ENCODE measurements around the gene EIF4B.
A peak's percentile ranks its signal among the peaks of the same experiment; 100 is the strongest.
"Not testable (repeated sequence)": the region's sequence is repeated elsewhere in the genome, so short reads cannot be mapped to it uniquely, and the experiment has no call there.

Gene EIF4B

DNA sequence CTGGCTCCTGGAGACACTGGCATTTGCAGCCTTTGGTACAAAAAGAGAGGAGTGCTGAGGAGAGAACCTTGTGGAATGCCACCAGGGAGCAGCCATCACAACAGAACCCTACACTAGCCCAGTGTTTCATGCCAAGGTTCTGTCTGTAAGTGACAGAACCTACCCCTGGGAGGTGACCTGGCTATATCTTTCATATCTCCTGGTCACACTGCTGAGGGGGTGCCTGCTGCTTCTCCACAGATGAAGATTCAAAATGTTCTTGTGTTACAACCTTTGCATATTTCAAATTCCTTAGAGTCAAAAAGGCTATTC, 12.7 kb upstream of the EIF4B start:
- DNase-seq (ENCODE audit: low read depth, low spot score) = no peak

DNA sequence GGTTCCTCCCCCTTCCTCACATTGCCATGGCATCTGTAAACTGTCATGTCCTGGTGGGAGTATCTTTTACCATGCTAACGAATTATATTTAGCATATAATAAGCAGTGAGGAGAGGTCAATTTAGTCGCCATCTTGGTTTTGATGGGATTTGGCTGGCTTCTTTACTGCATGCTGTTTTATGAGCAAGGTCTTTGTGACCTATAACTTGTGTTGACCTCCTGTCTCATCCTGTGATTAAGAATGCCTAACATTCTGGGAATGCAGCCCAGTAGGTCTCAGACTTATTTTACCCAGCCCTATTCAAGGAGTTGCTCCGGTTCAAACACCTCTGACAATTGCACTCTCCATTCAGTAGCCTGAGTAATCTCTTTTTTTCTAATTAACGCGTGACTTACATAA, 2.1 kb upstream of the EIF4B start:
- DNase-seq (ENCODE audit: low read depth, low spot score) = no peak

DNA sequence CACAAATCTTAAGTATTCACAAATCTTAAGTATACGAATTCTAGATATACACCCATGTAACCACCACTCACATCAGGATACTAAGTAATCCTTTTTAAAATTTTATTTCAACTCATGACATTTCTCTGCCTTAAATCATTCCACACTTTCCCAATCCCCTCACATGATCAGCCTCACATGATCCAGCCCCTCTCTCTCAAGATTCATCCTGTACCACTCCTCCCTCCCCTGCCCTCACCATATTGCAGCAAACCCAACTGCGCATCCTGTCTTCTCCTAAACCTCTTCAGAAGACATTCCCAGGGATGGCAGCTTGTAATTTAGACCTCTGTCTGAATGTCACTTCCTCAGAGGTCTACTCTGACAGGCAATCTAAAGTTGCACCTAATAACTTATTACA, 1.7 kb upstream of the EIF4B start:
- DNase-seq (ENCODE audit: low read depth, low spot score) = no peak

DNA sequence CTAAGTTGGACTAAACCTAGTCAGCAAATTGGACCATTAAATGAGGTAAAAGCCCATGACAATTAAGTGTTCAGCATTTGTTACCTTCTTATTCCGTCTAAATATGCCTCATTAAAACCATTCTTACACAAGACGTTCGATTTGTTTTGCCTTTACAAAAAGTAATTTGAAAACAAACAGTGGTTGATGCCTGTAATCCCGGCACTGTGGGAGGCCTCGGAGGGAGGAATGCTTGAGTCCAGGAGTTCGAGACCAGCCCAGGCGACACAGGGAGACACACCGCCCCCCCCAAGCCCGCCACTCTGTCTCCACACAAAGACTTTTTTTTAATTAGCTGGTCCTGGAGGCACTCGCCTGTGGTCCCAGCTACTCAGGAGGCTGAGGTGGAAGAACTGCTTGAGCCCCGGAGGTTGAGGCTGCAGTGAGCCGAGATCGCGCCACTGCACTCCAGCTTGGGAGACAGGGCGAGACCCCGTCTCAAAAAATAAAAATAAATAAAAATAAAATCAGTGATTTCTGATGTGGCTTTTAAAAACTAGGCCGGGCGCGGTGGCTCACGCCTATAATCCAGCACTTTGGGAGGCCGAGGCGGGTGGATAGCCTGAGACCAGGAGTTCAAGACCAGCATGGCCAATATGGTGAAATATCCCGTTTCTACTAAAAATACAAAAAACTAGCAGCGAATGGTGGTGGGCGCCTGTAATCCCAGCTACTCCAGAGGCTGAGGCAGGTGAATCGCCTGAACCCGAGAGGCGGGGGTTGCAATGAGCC, 856 bp upstream of the EIF4B start:
- DNase-seq (ENCODE audit: low read depth, low spot score) = no peak

DNA sequence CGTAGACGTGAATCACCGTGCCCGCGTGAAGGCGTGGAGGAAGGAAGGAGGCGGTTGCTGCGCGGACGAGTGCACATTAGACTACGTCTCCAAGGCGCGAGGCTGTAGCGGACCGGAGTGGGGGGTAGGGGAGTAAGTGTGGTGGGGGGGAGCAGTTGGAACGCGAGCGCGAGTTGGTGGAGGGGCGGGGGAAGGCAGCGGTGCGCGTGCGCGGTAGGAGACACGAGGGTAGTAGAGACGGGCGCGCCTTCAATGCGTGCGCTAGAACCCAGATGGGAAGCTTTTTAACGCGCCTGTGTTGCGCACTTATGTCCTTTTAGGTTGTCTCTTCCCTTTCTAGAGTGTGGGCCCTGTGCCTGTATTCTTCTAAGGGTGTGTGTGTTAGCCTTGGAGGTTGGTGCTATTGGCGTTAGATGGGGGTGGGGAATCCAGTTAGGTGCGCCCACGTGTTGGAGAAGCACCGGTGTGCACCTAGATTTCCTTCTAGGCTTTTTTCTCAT, 604 bp downstream of the EIF4B start:
- DNase-seq (ENCODE audit: low read depth, low spot score) = peak; percentile 54

DNA sequence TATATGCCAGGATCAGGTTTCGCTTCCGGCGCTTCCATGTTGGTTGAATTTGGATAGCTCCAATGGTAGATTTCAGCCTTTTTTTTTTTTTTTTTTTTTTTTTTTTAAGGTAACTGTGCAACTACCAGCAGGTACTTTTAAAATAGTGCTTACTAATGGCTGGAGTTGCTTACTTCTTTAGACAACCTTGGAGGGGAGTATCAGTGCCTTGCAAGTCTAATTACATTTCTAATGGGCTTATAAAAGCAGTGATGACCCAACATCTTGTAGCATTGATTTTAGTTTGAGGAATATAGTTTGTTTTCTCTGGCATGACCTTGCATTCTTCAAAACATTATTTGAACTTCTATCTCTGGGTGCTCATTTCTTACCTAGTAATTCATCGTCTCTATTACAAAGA, 1.1 kb downstream of the EIF4B start:
- DNase-seq (ENCODE audit: low read depth, low spot score) = no peak

DNA sequence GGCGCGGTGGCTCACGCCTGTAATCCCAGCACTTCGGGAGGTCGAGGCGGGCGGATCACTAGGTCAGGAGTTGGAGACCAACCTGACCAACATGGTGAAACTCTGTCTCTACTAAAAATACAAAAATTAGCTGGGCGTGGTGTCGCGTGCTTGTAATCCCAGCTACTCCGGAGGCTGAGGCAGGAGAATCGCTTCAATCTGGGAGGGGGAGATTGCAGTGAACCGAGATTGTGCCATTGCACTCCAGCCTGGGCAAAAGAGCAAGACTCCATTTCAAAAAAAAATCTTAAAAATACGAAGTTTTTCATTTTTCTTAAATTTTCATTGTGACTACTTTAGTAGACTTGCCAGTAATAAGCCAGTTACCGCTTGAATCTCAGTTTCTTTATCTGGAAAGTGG, 2.5 kb downstream of the EIF4B start:
- DNase-seq (ENCODE audit: low read depth, low spot score) = not testable (repeated sequence)

DNA sequence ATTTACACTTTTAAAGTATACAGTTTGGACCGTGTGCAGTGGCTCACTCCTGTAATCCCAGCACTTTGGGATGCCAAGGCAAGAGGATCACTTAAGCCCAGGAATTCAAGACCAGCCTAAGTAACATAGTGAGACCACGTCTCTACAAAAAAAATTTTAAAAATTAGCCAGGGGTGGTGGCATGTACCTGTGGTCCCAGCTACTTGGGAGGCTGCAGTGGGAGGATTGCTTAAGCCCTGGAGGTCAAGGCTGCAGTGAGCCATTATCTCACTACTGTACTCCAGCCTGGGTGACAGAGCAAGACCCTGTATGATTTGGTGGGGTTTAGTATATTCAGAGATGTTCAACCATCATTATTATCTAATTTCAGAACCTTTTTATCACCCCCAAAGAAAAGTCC, 4.7 kb downstream of the EIF4B start:
- no peak for DNase-seq (ENCODE audit: low read depth, low spot score)

DNA sequence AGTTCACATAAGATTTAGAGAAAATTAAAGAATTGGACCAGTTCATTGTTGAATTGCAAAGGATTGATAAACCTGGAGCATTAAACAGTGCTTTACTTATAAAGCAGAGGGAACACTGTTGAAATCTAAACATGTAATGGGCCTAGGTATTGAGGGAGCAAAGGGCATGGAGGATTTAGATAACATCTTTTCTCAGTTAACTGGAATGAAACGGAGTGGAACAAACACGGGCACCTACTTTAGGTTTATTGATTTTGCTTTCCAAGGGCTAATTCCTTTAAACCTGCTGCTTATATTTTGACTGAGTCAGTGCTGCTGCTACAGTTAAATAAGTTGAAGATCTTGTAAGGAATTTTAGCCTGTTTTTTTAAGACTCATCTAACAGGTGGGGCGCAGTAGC, 5.6 kb downstream of the EIF4B start:
- no peak for DNase-seq (ENCODE audit: low read depth, low spot score)

DNA sequence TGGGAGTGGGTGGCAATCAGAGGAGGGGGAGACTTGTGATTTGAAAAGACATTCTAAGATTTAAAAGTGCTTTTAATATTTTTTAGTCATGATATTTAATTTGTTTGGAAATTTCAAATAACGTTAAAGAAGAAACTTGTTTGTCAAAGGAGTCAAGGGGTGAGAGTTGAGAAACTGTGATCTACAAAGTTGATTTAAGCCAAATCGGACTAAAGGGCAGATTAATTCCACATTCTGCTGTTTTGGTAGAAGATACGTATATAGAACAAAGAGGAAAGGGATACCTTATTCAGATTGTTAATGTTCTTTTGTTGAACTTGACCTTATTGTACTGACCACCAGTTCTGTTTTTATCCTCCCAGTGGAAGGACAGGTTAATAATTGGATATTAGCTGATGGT, 6.7 kb downstream of the EIF4B start:
- DNase-seq (ENCODE audit: low read depth, low spot score) = no peak

DNA sequence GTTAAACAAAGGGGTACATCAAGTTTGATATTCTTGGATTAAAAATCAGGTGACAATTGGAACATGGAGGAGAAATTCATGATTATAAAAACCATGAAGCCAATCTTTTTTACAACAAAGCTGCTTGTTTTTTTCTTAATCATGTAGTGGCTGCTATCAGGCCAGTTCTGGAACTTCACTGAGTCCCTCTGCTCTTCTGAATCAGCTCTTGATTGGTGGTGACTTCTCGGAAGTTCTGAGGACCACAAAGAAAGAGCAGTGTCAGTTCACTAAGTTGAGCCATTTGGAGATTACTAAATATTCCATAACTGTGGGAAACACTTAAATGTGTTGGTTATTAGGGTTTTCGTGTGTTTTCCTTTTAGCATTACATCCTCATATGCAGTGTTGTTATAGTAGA, 8.5 kb downstream of the EIF4B start:
- no peak for DNase-seq (ENCODE audit: low read depth, low spot score)

DNA sequence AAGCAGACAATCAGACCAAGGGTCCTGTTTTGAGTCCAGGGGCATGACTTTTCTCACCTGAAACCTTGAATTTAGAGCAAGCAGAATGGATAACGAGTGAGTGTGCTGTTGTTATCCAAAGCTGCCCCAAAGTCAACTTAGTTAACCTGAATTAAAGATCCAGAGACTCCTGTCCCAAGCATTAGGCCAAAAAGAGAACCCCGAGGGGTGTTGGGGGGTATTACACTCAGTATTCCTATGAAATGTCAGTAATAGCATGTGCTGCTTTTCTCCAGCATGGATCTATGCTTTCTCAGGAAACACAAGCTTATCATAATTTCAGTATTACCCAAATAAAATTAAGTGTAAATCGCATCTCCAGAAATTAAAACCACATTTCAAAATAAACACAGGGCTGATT, 19.0 kb downstream of the EIF4B start:
- no peak for DNase-seq (ENCODE audit: low read depth, low spot score)

DNA sequence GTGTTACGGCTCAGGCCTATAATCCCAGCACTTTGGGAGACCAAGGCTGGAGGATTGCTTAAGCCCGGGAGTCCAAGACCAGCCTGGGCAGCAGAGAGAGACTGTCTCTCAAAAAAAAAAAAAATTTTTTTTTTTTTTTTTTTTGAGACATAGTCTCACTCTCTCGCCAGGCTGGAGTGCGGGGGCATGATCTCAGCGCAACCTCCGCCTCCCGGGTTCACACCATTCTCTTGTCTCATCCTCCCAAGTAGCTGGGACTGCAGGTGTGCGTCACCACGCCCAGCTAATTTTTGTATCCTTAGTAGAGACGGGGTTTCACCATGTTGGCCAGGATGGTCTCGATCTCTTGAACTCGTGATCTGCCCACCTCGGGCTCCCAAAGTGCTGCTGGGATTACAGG, 20.8 kb downstream of the EIF4B start:
- not testable (repeated sequence) for DNase-seq (ENCODE audit: low read depth, low spot score)

DNA sequence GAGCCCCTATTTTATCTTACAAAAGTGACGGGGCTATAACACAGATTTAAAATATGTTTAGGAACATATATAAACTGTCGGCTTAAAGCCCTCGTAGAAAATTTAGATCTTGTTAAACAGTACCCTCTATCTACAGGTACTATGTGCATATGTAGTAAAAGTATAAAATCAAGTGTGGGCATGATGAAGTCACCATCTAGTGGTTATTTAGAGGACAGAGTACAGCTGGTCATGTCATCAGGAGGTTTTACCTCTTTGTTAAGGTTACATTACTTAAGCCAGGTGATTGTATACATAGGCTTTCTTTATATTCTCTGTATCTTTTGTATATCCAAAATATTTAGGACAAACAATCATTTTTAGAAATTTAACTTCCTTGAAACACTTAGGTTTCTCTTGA, 25.4 kb downstream of the EIF4B start:
- DNase-seq (ENCODE audit: low read depth, low spot score) = no peak

DNA sequence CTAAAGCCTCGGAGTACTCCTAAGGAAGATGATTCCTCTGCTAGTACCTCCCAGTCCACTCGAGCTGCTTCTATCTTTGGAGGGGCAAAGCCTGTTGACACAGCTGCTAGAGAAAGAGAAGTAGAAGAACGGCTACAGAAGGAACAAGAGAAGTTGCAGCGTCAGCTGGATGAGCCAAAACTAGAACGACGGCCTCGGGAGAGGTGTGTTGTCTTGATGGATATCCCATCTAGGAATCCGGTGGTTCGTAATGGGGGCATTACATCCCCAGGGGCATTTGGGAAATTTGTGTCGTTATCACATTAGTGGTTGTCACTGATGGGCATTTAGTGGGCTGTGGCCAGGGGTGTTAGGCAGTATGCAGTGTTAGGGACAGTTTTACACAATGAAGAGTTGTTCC, 27.6 kb downstream of the EIF4B start:
- DNase-seq (ENCODE audit: low read depth, low spot score) = not testable (repeated sequence)

DNA sequence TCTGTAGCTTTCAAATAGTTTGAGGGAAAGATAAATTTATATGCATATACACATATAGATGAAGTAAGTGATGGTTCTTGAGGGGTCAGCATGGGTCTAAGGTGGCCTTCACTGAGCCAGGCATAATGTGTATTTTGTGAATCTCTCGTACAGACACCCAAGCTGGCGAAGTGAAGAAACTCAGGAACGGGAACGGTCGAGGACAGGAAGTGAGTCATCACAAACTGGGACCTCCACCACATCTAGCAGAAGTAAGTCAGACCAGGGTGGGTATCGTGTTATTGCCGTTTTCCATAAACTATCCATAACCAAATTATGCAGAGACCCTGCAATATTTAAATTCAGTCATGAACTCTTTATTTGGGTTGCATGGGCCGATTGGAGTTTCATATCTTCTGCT, 28.2 kb downstream of the EIF4B start:
- DNase-seq (ENCODE audit: low read depth, low spot score) = no peak

DNA sequence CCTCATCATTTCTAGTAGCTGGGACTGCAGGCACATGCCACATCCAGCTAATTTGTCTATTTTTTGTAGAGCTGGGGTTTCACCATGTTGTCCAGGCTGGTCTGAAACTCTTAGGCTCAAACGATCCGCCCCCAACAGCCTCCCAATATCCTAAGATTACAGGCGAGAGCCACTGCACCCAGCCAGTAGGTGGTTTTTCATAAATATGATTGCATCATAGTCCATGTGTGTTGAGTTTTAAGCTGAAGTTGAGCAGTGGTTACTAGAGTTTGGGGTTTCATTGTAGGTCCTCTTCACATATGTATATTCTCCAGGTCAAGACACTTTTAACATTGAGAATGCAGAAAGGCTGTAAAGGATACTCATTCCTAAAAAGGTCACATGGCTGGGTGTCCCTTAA, 30.5 kb downstream of the EIF4B start:
- DNase-seq (ENCODE audit: low read depth, low spot score) = no peak

DNA sequence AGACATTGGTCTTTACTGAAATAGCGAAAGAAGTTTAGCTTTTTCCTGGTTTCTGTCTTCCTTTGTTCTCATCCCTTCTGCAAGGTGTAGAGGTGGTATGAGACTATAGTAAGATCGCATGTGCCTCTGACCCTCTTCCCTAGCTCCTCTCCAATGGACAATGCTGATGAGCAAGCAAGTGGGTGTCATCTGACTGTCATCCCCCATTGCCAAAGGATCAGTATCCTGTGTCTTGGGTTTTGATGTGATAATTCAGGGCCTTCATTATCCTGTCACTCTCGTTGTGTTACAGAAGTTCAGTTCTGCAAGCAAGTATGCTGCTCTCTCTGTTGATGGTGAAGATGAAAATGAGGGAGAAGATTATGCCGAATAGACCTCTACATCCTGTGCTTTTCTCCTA, 33.6 kb downstream of the EIF4B start:
- DNase-seq (ENCODE audit: low read depth, low spot score) = no peak

DNA sequence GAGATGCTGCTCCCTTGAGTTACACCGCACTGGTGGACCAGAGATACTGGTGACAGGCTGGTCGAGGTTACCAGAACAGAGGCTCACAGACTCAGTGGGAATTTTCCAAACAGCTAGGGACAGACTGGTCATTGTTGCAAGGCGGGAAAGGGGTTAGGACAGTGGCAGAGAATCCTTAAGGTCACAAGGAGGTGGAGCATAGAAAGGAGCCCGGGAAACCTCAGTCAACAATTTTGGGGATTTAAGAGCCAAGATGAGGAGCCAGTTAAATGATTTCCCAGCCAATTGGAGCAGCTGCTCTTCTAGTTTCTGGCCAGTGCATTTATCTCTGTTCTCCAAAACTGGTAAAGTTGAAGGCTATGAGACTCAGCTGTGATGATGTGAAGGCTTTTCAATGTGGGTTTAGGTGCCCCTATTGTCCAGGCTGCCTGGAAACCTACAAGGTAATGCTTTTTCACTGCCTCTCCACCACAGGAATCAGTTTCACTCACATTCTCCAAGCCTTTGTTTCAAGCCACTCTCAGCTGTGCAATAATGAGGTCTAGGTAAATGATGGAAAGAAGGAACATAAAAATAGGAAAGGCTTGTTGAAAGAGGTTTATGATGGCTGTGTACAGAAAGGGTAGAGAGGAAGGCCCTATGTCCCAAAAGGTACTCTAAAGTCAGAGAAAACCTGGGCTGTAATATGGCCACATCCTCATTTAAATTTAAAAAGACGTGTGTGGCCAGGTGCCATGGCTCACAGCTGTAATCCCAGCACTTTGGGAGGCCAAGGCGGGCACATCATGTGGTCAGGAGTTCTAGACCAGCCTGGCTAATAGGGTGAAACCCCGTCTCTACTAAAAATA, 36.6 kb downstream of the EIF4B start:
- DNase-seq (ENCODE audit: low read depth, low spot score) = no peak

DNA sequence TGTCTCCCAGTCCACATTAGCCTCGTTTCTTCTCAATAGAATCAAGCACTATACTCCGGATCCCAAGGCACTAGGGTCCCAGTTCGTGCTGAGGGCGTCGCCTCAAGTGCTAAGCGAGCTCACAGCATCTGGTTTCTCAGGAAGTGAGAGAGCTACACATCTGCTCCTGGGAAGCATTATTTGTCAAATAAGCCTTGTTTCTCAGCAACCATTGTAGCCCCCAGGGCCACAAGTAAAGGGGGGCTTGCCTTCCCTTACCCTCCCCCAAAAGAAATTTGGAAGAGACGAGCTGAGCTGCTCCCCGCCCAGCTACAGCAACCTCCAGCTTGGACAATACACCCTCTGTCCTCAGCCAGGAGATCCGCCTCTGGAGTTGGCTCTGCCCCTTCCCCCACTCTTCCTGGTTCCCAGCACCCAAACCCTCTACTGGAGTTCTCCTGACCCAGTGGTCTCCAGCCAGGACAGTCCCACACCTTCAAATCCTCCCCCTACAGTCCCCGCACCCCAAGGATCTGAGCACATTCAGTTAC, 37.9 kb downstream of the EIF4B start:
- no peak for DNase-seq (ENCODE audit: low read depth, low spot score)

DNA sequence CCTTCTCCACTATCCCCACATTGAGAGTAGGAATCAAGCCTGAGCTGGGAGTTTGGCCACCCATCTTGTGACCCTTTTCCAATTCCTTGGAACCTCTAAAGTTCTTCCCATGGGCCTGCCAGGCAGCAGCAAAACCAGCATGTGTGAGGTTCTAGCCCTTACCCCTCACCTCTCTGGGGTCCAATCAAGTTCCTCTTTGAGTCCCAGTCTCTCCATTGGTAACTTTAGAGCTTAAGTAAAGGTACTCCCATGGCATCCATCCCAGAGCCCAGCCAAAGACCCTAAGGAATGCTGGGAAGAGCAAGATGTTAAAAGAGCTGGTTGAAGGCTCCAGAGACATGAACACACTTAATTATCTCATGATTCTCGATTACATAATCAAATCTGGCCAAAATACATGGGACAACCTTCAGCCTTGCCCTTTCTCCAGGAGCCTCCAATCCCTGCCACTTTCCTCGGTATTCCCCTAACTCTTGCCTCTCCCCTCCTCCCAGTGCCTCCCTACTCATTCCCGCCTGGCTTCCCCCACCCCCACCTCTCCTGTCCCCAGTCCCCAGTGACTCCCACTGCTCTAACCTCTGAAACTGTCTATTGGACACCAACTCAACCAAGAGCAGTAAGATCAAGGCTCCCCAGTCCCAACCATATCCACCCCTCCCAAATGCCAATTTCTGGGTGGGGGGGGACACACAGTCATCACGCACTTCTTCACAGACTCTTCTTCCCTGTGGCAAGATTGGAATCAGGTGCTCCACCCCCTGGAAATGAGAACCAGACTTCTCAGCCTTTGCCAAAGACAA, 38.8 kb downstream of the EIF4B start:
- DNase-seq (ENCODE audit: low read depth, low spot score) = no peak

DNA sequence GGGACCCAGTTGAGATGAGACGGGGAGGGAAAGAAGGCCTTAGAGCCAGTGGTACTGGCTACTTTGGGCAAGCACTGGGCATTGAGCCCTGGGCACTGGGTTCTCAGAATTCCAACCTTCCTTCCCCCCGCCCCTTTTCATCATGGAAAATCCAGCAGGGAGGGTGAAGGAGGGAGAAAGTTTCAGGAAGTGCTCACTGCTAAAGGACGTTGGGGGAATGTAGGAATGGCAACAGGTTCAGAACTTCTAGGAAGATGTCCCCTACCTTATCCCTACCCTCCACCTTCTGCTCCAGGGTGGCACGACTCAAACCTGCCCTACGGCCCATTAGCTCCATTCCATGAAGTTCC, 39.4 kb downstream of the EIF4B start:
- DNase-seq (ENCODE audit: low read depth, low spot score) = no peak
